GM19043 (cell line): ENCODE measurements around the gene CMTM8.
"Not testable (repeated sequence)": the region's sequence is repeated elsewhere in the genome, so short reads cannot be mapped to it uniquely, and the experiment has no call there.

Experiments used
- ATAC-seq: cut with Tn5 transposase; IDR thresholded peaks from one replicate; pipeline ENCODE4 v1.9.1; 2021; ENCODE audit warnings: low read depth; ENCODE audit not compliant: unreplicated experiment

CMTM8 gene

DNA sequence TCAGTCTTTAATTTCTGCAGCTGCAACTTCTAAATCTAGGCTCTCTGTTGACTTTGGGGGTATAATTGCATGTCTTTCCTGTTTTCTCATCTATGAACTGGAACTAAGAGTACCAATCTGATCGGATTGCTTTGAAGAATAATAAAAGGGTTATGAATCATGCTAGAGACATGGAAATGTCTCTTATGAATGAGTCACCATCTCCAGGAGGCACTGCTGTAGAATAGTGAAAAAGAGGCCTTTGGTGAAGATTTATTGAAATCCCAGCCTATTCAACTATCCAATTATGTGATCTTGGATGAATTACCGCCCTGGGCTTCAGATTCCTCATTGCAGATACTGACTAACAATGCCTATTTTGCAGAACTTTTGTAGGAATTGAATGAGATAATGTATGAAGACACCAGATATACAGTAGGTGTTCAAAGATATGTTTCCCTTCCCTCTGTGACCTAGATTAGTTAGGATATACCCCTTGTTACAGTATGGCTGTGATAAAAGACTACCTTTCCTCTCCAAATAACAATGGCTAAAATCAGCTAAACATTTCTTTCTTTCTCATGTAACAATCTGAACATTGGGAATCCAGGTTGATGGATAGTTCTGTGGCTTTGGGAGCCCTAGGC lies 11.5 kb upstream of the CMTM8 start:
- ATAC-seq, result no peak

DNA sequence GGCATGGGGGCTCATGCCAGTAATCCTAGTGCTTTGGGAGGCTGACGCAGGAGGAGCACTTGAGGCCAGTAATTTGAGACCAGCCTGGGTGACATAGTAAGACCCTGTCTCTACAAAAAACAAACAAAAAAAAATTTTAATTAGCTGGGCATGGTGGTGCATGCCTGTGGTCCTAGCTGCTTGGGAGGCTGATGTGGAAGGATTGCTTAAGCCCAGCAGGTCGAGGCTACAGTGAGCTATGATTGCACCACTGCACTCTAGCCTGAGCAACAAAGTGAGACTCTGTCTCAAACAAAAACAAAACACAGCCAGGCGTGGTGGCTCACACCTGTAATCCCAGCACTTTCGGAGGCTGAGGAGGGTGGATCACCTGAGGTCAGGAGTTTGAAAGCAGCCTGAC lies 9.7 kb upstream of the CMTM8 start:
- not testable (repeated sequence) for ATAC-seq

DNA sequence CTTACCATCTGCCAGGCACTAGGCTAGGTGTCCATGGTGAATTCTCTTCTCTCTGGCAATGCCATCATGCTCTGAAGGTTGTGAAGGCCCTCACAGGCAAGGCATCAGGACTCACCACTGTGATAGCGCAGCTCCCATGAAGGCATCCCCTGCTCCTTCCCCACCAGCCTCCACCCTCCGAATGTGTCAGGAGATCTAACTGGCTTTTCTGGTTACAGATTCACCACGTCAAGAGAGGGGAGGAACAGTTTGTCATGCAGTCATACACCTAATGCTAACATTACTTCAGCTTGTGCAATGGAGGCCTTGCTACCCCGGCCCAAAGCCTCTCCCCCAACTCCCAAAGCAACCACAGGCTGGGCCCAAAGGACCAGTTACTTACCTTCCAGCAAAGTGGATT lies 8.9 kb upstream of the CMTM8 start:
- no peak for ATAC-seq

DNA sequence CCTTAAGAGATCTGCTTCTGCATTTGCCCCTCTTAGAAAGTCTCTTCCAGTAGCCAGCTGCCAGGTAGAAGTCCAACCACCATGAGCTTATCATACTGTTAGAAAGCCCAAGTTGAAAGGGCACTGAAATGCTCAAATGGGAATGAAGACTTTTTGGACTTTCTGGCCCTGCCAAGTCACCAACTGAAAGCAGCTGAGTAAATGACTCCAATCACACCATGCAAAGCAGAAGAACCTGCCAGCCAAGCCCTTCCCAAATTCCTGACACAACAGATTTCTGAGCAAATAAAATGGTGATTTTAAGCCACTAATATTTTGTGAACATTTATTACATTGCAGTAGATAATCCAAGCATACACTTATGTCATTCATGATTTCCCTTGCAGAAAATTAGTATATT lies 2.1 kb upstream of the CMTM8 start:
- no peak for ATAC-seq

DNA sequence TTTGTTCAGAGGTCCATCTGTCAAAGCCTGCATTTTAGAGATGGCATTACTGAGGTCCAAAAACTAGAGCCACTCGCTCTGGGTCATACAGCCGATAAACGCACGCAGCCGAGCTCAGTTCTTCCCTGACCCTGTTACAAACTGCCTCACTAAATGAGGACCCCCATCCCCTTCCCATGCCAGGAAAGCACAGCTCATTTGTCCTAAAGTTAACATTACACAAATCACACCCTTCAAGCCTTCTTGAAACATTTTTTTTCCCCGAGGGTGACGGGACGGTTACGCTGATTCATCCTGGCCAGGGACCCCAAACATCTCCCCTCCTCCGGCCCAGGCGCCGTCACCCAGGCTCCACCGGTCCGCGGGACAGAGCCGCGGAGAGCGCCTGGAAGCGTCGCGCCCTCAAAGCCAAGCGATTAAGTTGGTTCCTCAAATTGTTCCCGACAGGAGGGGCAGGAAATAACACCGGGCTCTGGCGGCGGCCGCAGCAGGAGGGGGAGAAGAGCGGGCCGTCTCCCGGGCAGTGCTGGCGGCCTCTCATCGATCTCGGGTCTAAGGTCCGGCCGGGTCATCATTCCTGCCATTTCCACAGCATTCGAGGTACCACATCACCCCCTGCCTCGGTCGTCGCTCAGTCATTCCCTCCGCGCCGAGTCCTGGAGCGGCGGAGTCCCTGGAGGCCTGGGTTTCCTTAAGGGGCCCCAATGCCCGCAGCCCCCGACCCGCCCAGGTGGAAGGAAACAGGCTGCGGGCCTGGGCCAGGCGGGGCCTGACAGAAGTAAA lies 619 bp upstream of the CMTM8 start:
- peak; percentile 17 for ATAC-seq

DNA sequence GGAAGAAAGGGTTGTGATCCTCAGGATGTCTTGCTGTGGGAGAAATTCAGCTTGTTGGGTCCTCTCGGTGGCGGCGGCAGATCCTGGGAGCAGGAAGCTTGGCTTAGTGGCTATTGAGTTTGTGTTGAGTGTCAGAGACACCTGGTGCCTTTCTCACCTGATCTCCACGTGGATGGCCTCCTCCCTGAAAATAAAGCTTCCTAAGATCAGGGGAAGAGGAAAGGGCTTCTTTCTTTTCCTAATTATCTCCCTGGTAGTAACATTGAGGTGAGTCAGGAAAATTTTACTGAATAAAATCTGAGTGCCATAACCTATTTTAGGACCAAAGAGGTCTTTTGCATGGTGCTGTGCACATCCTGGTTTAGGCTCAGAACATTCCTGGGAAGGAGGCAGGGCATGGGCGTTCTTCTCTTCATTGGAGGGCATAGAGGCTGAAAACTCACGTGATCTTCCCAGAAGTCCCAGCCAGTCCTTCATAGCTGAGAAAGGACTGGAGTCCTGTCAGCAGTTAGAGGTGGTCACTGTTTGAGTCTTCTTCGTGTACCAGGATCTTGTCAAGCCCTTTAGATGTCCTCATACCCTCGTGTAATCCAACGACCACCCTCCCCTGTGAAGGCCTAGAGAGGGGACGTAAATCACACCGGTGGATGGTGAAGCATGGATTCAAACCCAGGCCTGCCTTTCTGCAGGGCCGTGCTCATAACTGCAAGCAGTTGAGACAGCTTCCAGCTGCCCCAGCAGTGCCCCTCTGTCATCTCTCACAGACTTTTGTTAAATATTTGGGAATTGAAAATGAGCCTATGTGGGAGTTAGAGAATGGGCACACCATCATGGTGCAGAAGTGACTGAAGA lies 1.1 kb downstream of the CMTM8 start:
- no peak for ATAC-seq

DNA sequence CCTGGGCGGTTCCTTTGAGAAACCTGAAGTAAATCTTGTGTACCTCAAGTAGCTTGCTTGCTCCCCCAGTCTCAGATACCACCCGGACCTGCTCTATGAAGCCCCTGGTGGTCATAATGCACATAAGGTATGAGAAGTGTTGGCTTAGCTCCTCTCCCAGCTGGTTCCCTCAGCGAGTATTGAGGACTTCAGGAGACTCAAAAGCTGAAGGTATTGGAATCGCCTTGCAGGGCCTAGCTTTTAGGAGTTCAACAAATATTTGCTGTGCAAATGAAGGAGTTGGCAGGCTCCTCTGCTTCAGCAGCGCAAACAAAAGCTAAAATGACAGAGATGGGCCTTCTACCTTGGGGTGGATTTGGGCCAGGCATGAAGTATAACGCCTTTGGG lies 1.7 kb downstream of the CMTM8 start:
- ATAC-seq, result peak; percentile 57

DNA sequence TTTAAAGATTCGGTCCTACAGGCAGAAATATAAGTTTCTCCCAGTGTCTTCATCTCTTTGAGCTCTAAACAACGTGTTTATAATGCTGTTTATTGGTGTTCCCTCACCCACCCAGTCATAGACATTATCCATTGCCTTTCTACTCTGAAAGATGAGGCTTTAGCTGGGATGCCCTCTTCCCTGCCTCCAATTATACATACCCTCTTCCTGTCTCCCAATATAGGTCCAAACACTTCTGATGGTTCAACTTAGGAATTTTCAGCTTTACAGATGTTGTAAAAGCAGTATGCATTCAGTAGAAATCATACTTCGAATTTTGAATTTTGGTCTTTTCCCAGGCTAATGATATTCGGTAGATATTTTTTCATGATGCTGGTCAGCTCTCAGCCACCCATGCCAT lies 2.6 kb downstream of the CMTM8 start:
- ATAC-seq, result no peak

DNA sequence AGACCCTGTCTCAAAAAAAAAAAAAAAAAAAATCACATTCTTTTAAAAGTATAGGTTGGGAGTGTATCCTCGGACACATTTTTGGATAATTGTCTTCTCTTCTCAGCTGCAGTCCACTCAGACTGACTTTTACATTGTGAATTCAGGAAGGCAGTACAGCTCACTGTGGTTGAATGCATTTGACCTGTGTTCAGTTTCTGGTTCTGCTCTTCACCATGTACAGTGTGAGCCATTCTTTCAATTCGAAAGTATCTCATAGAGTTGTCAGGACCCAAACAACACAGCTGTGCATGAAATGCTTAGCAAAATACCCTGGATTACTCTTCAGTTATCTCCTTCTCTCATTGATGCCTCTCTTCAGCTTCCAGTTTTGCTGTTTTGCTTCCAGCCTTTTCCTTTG lies 5.0 kb downstream of the CMTM8 start:
- no peak for ATAC-seq

DNA sequence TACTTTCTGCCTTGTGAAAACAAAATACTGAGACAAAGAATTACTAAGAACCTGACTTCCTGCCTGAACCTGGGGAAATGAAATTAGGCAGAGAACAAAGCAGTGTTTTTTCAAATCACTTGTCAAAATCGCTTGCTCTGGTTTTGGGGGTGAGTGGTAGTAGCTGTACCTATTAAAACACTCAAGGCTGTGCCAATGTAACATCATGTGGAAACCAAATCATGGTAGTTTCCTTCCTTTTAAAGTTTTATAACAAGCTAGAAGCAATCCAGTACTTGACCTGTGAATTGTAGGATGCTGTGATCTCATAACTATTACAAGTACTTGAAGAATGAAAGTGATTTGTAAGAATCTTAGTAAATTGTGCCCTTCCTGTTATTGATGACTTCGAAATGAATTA lies 6.7 kb downstream of the CMTM8 start:
- ATAC-seq, result no peak

DNA sequence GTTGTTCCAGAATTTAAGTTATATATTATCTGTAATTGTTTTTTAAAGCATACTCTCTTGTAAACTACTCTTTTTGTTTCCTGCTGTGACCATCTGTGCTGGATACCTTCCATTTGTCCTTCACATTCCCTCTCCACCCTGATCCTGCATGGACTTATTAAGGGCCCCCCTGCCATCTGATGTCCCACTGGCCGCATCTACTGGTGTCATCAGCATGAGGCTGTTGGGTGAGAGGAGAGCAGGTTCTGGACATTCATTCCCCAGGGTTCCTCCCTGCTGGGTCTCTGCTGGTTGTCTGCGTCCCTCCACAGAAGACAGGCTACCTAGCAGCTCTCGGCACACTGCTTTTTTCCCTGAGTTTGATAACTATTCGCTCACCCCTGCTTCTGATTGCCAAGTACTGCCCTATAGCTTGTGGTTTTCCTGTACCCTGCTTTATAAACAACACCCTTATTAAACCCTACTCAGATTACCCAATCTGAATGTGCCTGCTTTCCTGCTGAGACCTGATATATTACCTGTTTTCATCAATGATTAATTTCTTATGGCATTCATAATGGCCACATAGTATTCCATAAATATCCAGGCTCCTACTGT lies 7.7 kb downstream of the CMTM8 start:
- no peak for ATAC-seq

DNA sequence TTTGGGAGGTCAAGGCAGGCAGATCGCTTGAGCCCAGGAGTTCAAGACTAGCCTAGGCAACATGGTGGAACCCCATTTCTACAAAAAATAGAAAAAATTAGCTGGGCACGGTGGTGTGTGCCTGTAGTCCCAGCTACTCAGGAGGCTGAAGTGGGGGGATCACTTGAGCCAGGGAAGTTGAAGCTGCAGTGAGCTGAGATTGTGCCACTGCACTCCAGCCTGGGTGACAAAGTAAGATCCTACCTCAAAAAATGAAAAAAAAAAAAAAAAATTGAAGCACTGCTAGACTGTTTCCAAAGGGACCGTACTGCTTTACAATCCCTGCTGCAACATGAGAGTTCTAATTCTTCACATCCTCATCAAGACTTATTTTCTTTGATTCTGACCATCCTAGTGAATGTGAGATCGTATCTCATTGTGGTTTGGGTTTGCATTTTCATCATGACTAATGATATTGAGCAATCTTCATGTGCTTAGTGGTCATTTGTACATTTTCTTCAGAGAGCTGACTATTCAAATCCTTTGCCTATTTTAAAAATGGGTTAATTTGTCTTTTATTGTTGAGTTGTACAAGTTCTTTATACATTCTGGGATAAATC lies 10.8 kb downstream of the CMTM8 start:
- no peak for ATAC-seq

DNA sequence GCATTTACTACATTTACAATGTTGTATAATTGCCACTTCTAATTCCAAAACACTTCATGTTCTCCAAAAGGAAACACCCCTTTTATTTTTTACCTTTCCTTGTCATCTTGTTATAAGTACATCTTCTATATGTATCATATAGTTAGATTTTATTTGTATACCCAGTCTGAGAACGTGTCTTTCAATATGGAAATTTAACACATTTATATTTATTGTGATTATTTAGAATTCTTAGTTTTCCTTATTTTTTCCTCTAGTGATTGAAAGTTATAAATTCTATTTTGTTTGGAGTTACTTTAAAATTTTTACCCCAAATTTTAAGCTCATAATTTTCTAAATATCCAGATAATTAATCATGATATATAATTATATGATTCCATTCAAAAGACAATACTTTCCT lies 15.8 kb downstream of the CMTM8 start:
- no peak for ATAC-seq

DNA sequence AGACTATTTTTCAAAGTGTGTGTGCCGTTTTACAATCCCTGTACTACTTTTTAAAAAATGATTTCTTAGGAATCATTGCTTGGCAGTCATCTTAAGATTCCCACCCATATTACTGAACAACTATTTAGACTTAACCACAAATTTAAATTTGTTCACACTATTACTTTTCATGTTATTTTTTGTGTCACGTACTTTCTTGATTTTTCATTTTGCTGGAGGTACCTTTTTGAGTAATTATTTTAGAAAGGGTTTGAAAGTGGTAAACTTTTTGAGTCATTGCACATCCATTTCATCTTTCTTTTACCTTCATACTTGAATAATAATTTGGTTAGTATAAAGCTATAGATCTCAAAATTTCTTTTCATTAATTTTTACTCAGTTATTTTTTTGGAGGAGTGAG lies 16.9 kb downstream of the CMTM8 start:
- no peak for ATAC-seq

DNA sequence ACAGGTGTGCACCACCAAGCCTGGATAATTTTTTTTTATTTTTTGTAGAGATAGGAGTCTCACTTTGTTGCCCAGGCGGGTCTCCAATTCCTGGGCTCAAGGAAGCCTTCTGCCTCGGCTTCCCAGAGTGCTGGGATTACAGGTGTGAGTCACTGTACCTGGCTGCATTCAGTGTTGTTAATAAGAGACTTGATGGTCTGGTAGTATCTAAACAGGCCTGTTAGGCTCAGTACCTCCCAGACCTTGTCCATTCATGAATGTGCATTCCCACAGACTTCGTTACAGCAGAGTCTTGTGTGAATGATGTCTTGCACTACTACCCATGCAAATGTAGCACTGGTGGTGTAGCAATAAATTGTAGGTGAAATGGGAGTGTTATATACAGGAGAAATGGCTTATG lies 17.7 kb downstream of the CMTM8 start:
- no peak for ATAC-seq

DNA sequence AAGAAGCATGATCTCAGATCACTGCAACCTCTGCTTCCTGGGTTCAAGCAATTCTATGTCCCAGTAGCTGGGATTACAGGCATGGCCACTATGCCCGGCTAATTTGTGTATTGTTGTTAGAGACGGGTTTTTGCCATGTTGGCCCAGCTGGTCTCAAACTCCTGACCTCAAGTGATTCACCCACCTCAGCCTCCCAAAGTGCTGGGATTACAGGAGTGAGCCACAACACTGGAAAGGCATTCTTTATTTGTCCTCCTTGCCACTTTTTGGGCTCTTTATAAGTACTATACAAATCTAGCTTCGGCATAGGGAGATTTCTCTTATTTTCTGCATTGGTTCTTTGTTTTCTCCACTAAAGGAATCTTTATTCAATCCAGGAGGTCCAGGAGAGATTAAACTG lies 18.6 kb downstream of the CMTM8 start:
- ATAC-seq, result no peak

DNA sequence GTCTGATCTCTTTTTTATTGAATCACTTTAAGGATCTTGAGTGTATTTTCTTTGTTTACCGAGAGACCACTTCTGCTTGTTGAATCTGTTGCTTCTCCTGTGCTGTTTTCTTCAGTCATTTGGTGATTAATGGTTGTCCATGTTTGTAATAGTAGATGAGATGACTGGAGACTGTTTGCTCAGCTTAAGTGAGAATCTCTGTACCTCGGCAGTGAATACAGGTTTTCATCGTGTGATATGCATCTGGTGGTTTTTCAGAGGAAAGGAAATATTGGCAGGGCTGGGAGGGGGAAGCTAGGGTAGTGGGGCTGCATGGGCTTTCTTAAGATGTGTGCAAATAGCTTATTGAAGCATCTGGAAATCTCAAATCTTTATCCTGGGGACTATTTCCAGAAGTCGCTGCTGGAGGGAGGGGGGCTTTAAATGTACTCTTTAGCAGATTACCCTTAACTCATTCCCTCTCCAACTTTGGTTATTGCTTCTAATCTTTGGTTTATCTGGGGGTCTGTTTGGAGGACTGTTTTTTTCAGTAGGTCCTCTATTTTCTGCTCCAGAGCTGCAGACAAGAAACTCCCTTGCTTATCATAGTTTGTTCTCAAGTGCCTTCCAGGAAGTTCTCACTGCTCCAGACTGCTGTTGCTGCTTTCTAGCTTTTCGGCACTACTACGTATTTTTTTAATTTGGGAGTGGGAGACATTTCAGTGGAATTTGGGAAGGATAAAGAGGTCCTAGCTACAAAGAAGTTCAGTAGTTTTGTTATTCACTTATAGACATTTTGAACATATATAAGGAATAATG lies 19.4 kb downstream of the CMTM8 start:
- ATAC-seq, result no peak

DNA sequence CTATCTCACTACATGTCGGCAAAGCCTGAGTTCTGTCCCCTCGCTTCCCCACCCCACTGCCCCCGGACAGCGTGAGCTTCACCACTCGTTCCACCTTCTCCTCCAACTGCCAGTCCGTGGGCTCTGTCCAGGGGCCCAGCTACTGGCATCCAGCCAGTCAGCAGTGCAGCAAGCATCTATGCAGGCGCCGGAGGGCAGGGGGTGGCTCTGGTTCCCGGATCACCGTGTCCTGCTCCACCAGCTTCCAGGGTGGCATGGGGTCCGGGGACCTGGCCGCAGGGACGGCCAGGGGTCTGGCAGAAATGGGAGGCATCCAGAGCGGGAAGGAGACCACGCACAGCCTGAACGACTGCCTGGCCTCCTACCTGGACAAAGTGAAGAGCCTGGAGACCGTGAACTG lies 20.4 kb downstream of the CMTM8 start:
- no peak for ATAC-seq

DNA sequence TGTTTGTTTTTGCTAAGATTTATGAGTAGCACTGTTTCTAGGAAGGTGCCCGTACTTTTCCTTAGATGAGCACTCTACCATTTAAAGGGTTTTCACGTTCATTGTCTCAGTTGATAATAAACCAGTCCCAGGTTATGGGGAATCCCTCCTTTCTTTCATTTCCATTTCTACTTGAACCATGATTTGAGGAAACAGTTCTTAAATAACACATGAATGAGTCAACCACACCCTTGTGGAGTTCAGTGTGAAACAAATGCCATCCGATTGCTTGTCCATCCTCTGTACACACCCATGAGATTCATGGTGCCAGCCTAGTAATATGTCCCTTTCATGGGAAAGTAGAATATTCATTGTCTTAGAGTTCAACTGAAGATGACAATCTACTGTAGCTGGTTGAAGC lies 23.1 kb downstream of the CMTM8 start:
- ATAC-seq, result no peak

DNA sequence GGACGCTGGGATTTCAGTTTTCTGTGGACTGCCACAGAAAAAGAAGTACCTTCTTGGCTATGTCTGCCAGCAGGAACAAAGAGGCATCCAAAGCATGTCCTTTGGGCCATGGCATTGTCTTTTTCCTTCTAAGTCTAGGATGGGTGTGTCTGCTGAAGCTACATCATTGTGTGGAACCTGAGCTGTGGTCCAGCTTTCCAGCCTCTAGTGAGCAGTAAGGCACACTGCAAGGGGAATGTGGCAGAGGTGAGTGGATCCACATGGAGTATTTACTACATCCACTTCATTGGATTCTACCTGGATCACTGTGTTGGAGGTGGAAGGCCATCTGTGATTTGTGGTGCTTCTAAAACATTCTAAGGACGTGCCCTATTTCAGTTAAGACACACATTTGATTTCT lies 23.7 kb downstream of the CMTM8 start:
- no peak for ATAC-seq
